GM19351 (cell line): ENCODE results near the gene COX8C.
"Not testable (repeated sequence)": the region's sequence is repeated elsewhere in the genome, so short reads cannot be mapped to it uniquely, and the experiment has no call there.

ENCODE experiments used
- ATAC-seq: cut with Tn5 transposase; IDR thresholded peaks from one replicate; pipeline ENCODE4 v1.9.1; 2021; ENCODE audit warnings: mild to moderate bottlenecking, moderate library complexity; ENCODE audit not compliant: unreplicated experiment

Gene COX8C

DNA sequence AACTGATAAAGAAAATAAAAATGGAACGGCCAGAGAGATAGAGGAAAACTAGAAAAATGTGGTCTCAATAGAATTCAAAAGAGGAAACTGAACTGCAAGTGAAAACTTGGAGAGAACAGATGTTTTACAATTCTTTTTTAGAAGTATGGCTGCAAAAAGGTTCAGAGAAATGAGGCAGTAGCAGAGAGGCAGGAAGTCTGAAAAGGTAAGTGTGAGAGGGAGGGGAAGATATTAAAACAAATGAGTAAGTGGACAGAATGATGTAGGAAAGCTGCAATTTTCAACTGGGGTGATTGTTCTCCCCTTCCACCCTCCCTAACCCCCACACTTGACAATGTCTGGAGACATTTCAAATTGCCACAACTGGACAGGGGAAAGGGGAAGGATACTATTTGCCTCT is 27.0 kb upstream of the COX8C start:
- peak; percentile 62 for ATAC-seq

DNA sequence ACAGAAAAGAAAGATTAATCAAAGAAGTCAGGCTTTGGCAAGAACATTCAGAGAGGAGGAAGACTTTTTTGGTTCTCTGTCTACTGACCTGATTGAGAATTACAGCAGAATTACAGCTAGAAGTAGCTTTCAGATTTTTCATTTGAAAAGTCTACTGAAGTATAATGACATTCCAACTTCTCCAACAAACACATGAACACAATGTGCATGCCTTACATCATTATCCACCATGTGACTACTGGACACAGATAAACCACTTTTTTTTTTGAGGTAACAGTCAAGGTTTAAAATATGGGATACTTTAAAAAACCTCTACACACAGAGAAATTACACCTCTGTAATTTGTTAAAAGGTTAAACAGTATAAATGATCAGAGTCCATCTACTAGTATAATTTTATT is 26.5 kb upstream of the COX8C start:
- ATAC-seq: no peak

DNA sequence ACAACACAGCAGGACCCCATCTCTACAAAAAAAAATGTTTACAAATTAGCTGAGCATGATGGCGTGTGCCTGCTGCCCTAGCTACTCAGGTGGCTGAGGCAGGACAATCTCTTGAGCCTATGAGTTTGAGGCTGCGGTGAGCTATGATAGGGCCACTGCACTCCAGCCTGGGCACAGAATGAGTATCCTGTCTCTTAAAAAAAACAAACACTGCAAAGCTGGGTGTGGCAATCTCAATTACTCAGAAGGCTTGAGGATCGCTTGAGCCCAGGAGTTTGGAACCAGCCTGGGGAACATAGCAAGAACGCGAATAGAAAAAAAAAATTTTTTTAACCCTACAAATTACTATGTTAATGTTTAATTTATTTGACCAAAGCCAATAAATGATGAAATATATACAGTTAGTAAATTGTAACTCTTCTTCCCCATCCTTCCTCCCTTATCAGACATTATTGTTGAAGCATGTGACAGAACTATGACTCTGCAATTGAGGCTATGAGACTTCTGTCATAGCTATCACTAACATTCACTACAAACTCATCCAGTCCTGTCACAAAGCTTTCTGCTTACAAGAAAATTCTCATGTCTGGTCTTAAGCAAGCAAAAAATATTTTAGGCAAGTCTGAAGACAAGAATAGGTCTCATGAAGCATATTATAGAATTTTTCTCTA is 23.9 kb upstream of the COX8C start:
- ATAC-seq: no peak

DNA sequence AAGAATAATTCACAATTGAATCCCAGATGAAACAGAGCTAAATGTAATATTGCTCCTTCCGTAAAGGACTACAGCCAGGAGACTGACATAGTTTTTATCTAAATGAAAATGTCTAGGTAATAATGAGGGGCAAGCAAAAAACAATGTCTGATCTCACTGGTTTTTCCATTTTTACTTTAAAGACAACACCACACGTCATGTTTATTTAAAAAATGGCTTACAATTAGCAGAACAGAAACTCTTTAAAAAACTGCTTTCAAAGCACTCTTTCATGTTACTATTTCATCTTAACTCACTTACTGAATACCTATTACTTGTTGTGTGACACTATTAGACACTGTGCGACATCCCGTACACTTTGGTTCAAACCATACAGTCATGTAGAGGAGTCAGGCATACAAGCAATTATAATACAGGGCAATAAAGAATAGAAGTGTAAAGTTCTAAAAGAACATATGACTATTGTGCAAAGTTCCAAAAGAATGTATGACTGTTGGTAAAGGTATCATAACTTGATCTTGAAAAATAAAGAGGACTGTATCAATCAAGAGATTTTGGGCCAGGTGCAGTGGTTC is 23.3 kb upstream of the COX8C start:
- no peak for ATAC-seq

DNA sequence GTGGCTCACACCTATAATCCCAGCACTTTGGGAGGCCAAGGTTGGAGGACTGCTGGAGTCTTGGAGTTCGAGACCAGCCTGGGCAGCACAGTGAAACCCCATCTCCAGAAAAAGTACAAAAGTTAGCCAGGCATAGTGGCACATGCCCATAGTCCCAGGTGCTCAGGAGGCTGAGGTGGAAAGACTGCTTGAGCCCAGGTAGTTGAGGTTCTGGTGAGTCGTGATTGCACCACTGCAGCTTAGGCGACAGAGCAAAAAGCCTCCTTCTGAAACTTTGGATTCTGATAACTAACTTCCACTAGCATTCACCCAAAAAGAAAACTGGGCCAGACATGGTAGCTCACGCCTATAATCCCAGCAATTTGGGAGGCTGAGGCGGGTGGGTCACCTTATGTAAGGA is 20.8 kb upstream of the COX8C start:
- ATAC-seq: no peak

DNA sequence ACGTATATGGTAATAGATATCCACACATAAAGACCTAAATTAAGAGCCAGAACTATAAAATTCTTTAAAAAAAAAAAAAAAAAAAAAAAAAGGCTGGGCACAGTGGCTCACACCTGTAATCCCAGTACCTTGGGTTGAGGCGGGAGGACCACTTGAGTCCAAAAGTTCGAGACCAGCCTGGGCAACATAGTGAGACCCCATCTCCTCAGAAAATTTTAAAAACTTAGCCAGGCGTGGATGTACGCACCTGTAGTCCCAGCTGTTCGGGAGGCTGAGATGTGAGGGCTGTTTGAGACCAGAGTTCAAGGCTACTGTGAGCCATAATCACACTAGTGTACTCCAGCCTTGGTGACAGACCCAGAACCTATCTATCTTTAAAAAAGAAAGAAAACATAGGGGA is 18.4 kb upstream of the COX8C start:
- ATAC-seq: no peak

DNA sequence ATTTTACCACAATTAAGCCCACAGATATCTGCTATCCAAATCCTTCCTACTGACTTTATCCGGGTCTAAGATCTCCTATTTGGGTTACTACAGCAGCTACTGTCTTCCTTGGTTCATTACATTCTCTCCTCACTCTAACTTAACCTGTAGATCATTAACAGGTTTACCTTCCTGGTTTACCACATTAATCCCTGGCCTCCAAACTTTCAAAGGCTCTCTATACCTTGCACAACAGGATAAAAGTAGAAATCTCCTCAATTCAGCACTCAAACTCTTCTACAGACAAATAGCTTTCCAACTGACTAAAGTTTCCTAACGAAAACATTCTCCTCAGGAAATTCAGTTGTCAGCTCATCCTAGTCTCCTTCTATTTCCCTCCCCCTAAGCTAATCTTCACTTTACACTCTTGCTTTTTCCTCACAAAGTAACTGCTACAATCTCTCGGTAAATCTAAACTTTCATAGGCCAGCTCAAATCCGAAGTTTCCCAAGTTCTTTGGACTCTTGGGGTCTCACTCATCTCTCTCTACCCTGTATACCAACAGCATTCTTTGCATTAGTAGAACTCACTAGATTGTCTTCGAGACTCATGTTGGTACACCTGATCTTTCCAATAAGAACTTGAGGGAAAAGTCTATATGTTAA is 16.9 kb upstream of the COX8C start:
- ATAC-seq: no peak

DNA sequence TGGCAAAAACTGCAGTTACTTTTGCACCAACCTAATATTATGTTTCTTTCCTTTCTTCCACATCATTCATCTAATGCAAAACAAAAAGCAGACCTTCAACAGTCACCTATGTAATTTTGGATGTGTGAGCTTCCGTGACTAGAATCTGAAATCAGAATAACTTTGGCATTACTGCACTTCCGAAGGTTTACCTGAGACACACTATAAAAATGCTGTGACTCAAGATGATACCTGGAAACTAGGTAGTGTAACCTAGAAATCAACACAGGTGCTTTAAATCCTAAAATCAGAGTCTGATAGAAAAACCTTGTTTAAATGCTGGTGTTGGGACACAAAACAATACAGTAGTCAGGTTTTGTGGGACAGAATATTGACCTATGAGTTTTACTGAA is 16.4 kb upstream of the COX8C start:
- no peak for ATAC-seq

DNA sequence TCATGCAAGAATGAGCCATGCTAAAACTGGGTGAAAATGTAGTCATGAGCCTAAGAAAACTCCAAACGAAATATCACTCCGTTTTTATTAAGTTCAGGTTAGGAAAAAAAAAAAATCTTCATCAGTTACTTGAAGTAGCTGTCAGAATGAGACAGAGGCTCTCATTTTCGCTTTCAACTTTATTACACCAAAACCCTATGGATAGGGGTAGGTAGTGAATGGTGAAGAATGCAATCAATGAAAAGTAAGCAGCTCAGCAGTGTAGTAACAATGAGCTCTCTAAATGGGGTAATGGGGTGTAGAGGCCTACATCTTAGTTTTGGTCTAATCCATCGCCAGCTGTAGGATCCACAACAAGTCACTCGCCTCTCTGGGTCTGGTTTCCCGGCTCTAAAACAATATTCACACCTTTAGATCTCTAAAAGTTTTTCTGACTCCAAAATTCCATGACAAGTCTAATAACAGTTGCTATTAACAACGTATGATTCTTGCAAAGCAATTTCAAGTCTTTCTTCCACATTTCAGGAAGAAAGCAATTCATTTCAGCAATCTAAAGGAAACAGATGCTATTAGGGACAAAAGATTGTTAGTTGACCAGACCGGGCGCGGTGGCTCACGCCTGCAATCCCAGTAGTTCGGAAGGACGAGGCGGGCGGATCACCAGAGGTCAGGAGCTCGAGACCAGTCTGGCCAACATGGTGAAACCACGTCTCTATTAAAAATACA is 15.8 kb upstream of the COX8C start:
- ATAC-seq: no peak

DNA sequence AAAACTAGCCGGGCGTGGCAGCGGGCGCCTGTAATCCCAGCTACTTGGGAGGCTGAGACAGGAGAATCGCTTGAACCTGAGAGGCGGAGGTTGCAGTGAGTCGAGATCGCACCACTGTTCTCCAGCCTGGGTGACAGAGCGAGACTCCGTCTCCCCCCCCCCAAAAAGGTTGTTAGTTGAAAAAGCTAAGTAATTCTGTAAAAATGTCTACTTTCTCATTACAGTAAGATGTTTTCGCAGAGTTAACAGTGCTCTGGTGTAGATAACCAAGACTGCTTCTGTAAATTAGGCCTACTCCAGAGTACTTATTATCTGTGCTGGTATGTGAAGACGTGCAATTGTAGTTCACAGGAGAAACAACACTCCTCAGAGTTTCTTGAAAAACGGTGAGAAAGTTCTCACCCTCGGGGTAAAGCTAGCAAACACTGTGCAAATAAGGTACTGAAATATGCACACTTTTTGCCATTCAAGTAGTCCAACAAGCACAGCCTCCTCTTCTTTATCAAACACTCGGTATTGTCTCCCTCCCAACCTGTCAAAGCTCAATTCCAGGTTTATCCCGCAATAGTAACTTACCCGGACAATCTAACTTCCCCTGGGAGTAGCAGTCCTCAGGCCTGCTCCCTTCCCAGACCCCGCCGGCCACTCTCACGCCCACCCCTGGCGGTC is 15.1 kb upstream of the COX8C start:
- no peak for ATAC-seq

DNA sequence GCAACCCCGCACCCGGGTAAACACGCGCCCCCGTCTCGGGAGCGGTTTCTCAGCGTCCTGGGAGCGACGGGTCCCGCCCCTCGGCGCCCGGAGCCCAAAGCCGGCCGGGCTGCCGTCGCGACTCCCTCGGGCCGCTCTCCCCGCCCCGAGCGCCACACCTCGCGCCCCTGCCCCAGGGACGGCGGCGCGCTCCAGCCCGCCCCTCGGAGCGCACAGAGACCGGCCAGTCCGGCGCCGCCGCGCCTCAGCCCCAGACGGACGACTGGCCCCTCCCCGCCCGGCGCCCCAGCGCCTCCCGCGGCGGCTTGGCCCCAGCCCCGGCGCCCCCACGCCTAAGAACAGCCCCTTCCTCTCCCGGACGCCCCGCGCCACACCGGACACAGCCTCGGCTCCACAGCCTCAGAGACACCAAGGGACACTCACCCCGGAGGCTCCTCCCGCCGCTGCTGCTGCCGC is 14.6 kb upstream of the COX8C start:
- ATAC-seq: peak; percentile 61

DNA sequence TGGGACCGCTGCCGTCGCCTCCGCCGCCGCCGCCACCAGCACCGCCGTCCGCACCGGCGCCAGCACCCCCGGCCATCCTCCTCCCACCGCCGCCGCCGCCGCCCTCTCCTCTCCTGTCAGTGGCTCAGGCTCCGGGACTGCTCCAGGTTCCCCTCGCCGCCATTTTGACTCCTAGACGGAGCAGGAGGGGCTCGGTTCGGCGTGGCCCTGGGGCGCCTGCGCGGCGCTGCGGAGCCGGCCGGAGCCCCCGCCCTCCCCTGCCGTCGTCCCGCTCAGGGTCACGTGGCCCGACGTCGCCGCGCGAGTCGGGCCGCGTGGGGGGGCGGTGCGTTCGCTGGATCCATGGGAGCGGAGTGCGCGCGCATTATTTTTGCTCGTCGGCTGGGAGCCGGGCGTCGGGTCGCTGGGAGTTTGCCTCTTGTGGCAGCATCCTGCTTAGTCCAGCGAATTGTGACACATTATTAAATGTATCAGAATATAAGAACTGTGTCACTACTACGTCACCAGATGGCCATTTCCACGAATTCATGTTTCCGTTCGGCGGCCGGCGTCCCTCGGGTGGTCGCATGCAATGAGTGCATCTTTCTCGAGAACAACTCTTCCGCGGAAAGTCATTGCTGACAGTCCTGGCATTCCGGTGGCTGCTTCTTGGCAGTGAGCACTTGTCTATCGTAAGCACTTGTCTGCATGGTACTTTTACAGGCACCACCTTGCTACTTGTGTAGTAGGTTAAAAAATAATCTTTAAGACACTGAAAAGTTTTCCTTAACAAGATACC is 13.9 kb upstream of the COX8C start, which contains the start of gene BTBD7:
TSS of gene BTBD7 (minus strand) at position 184 of the 778 bp plus-strand sequence. CDS start 36,985 bp downstream, outside the sequence.
- peak; percentile 81 for ATAC-seq

DNA sequence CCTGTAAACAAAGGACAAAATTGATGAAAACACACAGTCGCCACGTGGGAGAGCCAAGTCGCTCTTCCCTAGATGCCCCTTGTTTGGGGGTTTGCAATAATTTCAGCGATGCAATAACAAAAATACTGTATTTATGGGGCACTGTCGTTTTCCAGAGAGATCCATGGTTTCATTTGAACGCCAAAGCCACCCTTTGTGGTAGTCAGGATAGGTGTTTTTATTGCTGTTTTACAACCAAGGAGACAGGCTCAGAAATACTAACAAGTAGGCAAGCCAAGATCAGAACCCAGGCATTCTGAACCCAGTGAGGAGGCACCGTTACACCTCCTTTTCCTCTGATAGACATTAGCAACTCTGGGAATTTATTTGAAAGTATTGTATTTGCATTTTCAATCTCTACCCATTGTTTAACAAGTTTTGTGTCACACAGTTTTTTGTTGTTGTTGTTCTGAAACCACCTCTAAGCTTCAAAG is 13.3 kb upstream of the COX8C start:
- no peak for ATAC-seq

DNA sequence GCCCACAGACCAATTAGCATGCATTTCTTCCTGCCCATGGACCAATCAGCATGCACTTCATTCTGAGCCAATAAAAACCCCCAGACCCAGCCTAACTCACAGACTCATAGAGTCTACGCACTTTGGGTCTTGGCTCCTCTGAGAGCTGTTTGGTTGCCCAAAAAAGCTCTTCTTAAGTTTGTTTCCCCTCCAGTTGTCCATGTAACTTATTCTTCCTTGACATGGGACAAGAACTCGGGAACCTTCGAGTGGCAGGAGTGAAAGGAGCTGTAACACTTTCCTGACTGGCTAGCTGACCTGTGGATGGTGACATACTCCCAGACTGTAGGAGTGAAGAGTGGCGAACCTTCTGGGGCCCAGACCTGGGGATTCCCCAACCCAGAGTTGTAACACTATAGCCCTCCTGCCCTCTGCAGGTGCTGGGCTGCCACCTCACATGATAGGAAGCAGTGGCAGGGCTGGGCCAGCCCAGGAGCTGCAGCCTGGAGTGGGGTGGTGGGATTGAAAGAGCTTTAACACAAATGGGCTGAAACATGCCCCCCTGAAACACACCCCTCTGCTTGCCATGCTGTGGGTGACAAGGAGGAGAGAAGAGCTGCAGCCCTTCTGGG is 9.7 kb upstream of the COX8C start:
- no peak for ATAC-seq

DNA sequence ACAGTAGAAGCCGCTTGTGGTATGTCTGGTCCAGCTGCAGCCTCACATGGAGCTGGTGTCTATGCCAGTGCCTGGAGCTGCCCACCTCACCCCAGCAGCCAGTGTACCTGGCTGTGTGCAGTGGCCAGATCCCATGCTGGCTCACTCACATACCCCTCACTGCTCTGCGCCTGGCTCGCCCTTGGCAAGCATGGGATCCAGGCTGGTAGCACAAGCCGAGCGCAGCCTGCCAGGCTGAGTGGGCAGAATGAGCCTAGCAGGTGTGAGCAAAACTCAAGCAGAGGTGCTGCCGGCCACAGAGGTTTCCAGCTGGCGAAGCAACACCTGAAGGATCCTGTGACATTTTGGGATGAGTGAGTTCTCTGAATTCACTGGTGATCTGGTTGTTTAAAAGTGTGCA is 9.1 kb upstream of the COX8C start:
- no peak for ATAC-seq

DNA sequence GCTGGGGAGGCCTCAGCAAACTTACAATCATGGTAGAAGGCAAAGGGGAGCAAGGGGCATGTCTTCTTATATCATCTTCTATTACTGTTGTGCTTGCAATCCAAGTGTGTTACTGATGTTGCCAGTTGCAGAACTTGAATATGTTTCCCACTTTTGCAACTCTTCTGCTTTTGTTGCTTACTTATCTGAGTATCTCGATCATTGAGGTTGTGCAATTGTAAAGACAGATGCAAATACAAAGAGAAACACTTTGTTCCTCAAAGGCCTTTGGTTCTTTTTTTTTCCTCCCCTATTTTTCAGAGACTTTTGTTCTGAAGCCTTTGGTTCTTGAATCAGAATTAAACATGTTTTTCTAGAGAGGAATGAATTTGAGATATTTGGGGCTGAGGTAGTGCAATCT is 3.7 kb upstream of the COX8C start:
- no peak for ATAC-seq

DNA sequence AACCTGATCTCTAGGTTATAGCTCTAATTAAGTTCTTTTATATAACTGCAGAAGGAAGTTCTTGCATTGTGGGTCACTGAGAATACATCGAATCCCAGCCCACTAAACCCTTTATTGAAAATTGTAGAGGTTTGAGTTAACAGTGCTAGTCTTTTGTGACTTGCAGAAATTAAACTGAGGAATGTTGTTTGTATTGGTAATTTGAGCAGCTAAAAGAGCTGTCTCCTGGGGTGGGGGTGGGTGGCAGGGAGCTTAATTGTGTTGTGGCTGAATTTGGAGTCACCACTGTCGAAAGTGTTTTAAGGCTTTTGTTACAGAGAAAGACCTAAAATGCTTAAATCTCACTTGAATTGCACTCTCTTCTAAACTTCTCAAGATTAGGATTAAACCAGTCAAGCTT is 3.2 kb upstream of the COX8C start:
- no peak for ATAC-seq

DNA sequence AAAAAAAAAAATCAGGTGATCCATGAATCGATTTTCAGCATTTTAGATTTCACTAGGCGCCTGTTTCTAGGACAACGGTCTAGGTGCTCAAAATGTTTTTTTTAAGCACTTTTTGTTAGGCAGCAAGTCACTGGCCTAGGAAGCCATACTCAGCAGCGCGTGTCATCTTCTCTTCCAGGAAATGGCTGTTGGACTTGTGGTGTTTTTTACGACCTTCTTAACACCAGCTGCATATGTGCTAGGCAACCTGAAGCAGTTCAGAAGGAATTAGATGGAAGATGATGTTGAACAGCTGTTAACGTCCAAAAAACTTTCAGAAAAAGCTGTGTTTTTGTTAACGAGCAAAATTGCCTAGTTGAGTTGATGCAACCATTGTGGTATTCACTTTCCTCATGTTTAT is 868 bp downstream of the COX8C start:
- no peak for ATAC-seq

DNA sequence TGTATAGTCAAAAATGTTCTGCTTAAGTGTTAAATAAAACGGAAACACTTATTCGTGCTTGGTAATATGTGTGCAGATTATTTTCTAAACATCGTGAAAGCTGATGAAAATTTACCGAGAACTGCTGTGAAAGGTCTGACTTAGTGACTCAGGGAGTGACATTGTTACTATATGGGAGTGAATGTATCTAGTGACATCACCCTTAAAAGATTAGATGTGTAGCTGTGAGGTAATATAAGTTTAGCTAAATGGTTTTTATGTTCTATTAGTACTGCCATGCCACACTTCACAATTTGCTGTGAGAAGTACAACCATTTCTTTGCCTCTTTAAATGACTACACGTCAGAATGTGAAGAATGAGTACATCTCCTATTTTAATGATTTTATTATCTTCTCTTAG is 1.3 kb downstream of the COX8C start:
- no peak for ATAC-seq

DNA sequence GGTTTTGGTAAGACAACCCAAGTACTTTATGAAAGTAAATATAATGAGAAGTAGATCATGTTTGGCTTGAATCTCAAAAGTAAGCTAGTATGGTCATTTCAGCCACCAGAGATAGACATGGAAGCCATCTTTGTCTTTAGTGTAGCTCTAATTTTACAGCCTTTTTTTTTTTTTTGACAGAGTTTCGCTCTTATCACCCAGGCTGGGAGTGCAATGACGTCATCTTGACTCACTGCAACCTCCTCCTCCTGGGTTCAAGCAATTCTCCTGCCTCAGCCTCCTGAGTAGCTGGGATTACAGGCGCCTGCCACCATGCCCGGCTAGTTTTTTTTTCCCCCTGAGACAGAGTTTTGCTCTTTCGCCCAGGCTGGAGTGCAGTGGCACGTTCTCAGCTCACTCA is 7.9 kb downstream of the COX8C start:
- not testable (repeated sequence) for ATAC-seq
